ENCODE results near the gene ATP5F1B. TPM values are rescaled to one million over a fixed set of nuclear protein-coding genes. Genes with fewer than 3 reads are reported as not detected.

The ATP5F1B gene
- total and polyA plus RNA-seq, 2 donors from 2014 or later, result 568 to 1,584 TPM

DNA sequence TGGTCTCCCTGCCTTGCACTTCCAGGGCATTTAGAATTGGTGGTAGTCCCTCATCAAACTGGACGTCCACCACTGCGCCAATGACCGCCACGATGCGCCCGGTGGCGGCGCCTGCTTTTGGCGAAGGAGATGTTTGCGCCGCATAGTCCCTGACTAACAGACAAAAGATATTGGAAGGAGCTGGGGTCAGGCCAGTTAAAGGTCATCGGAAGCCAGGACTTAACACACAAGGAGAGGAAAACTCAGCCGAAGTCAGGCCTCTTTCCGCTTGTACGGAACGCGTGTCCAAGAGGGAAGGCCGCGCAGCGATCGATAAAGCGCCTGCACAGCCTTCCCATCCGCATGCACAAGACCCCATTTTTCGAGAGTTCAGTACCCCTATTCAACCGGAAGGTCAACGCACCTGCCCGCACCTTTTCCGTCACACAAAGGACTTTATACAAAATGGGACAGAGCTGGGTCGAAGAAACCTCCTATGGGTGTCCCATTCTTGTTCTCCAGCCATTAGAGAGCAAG, 525 bp downstream of the ATP5F1B start:
- Histone ChIP-seq H3K9ac (ENCODE audit: low read length in 3 of 3) (peak overlapping the region; percentile 76 to 100 (median 97)), H3K27ac (ENCODE audit: low read depth in 2 of 2, low read length in 2 of 2) (peak overlapping the region; percentile 92 to 97), H3K9me3 (ENCODE audit: control insufficient read depth in 2 of 3, insufficient read depth in 1 of 3, low read length in 3 of 3) (no peaks in the 10 kb centered on the region), H3K4me3 (ENCODE audit: low read length in 3 of 3) (peak overlapping the region; percentile 96 to 100 (median 97)), H3K36me3 (ENCODE audit: control insufficient read depth in 2 of 3, insufficient read depth in 3 of 3, low read length in 3 of 3) (peaks cover 17 to 30% (median 27%) of the 10 kb centered on the region in 3 donors), H3K4me1 (ENCODE audit: control insufficient read depth in 2 of 3, insufficient read depth in 2 of 3, low read depth in 1 of 3, low read length in 3 of 3) (peaks cover 2 to 17% (median 5%) of the 10 kb centered on the region in 3 donors), H3K27me3 (ENCODE audit: control insufficient read depth, insufficient read depth, low read length) (no peaks in the 10 kb centered on the region)
- DNase-seq (peak in 4 of 5 donors; percentile 26 to 61 (median 47)), FAIRE-seq (no peak)
- intact Hi-C loops (cut with DNase I), result no loop called here
- TF ChIP-seq, protein P1, sequence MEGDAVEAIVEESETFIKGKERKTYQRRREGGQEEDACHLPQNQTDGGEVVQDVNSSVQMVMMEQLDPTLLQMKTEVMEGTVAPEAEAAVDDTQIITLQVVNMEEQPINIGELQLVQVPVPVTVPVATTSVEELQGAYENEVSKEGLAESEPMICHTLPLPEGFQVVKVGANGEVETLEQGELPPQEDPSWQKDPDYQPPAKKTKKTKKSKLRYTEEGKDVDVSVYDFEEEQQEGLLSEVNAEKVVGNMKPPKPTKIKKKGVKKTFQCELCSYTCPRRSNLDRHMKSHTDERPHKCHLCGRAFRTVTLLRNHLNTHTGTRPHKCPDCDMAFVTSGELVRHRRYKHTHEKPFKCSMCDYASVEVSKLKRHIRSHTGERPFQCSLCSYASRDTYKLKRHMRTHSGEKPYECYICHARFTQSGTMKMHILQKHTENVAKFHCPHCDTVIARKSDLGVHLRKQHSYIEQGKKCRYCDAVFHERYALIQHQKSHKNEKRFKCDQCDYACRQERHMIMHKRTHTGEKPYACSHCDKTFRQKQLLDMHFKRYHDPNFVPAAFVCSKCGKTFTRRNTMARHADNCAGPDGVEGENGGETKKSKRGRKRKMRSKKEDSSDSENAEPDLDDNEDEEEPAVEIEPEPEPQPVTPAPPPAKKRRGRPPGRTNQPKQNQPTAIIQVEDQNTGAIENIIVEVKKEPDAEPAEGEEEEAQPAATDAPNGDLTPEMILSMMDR (IDR thresholded peaks at IDR 0.05; ENCODE audit: borderline replicate concordance, extremely low read depth, insufficient read depth), result no peak

DNA sequence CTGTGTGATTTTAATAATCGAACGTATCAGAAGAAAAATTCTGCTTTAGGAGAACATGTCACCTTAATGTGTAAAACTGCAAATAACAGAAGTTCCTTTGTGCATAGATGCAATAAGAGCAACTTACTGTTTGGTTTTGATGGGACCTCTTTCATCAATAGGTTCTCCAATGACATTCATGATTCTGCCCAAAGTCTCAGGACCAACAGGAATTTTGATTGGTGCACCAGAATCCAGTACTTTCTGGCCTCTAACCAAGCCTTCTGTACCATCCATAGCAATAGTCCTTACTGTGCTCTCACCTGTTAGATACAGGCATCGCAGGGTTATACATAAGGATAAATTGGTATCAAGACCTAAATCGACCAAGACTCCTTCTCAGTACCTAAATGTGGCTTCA, 1.1 kb downstream of the ATP5F1B start:
- Histone ChIP-seq H3K9ac (ENCODE audit: low read length in 3 of 3) (peak overlapping the region; percentile 76 to 100 (median 97)), H3K27me3 (ENCODE audit: control insufficient read depth, insufficient read depth, low read length) (no peaks in the 10 kb centered on the region), H3K4me3 (ENCODE audit: low read length in 3 of 3) (peak overlapping the region; percentile 96 to 100 (median 97)), H3K4me1 (ENCODE audit: control insufficient read depth in 2 of 3, insufficient read depth in 2 of 3, low read depth in 1 of 3, low read length in 3 of 3) (peaks cover 2 to 17% (median 5%) of the 10 kb centered on the region in 3 donors), H3K27ac (ENCODE audit: low read depth in 2 of 2, low read length in 2 of 2) (peak overlapping the region in 1 of 2 donors; percentile 92), H3K9me3 (ENCODE audit: control insufficient read depth in 2 of 3, insufficient read depth in 1 of 3, low read length in 3 of 3) (no peaks in the 10 kb centered on the region), H3K36me3 (ENCODE audit: control insufficient read depth in 2 of 3, insufficient read depth in 3 of 3, low read length in 3 of 3) (peaks cover 19 to 35% (median 29%) of the 10 kb centered on the region in 3 donors)
- intact Hi-C loops (cut with DNase I), result no loop called here
- TF ChIP-seq, protein P1 (IDR thresholded peaks at IDR 0.05; ENCODE audit: borderline replicate concordance, extremely low read depth, insufficient read depth), result no peak
- DNase-seq (peak in 1 of 5 donors; percentile 16), FAIRE-seq (no peak)

- Histone ChIP-seq H3K27ac (ENCODE audit: low read depth in 2 of 2, low read length in 2 of 2) (no peak overlapping the region), H3K36me3 (ENCODE audit: control insufficient read depth in 2 of 3, insufficient read depth in 3 of 3, low read length in 3 of 3) (peaks cover 29 to 54% (median 46%) of the 10 kb centered on the region in 3 donors), H3K4me1 (ENCODE audit: control insufficient read depth in 2 of 3, insufficient read depth in 2 of 3, low read depth in 1 of 3, low read length in 3 of 3) (peaks cover 2 to 18% (median 5%) of the 10 kb centered on the region in 3 donors), H3K9ac (ENCODE audit: low read length in 3 of 3) (no peak overlapping the region), H3K9me3 (ENCODE audit: control insufficient read depth in 2 of 3, insufficient read depth in 1 of 3, low read length in 3 of 3) (no peaks in the 10 kb centered on the region), H3K4me3 (ENCODE audit: low read length in 3 of 3) (no peak overlapping the region), H3K27me3 (ENCODE audit: control insufficient read depth, insufficient read depth, low read length) (no peaks in the 10 kb centered on the region)
- no peak for DNase-seq
- intact Hi-C loops (cut with DNase I), result no loop called here
- TF ChIP-seq, protein P1 (IDR thresholded peaks at IDR 0.05; ENCODE audit: borderline replicate concordance, extremely low read depth, insufficient read depth), result no peak
- FAIRE-seq, result no peak
These were observed 4.6 kb downstream of the ATP5F1B start for GRCh38 chr12:56641219-56641618.

All from kidney (tissue), 14 donors.